ENCODE measurements around the gene OR10K2.
"Not testable (repeated sequence)": the region's sequence is repeated elsewhere in the genome, so short reads cannot be mapped to it uniquely, and the experiment has no call there.

The OR10K2 gene, protein sequence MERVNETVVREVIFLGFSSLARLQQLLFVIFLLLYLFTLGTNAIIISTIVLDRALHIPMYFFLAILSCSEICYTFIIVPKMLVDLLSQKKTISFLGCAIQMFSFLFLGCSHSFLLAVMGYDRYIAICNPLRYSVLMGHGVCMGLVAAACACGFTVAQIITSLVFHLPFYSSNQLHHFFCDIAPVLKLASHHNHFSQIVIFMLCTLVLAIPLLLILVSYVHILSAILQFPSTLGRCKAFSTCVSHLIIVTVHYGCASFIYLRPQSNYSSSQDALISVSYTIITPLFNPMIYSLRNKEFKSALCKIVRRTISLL

DNA sequence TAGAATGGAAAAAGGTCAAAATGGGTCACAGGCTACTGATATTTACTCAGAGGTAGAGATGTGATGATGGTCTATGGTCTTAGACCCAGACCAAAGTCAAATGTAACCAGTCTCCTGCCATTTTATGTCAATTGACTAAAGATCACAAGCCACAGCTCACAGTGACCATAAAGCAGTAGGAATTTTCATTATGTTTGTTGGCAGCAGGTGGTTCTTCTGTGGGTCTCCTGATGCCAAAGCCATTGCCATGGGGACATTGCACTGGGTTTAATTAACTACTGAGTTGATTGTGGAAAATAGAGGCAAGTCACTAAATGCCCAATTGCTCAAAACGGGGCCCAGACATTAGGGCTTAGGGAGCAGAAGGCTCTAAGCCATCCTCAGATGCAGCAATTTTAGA is at the start of gene OR10K2:
OR10K2 (minus strand) TSS at position 101 of the 400 bp plus-strand sequence. CDS start 5,371 bp downstream, outside the sequence.
- FAIRE-seq: no peak
- no peak for DNase-seq (ENCODE audit: insufficient read length, low spot score)

DNA sequence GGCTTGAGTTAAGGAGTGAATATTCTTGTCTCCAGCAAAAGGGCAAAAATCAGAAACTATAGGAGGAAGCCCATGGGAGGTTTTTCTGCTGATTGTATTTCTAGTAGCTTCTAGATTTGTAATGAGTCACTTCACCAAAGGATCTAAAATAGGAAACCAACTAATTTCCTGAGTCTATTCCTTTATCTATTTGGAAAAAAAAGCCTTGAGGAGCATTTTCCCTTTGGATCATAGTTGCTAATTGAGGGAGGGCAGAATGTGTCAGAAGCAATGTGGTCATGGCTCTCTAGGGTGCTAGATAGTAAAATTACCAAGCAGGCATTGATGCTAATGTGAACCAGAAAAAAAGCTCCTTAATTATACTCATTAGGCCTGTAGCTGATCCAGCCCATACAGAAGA is 45.9 kb upstream of the OR10K2 start, which contains the start of gene OR10R2:
OR10R2 (plus strand) TSS at position 301 of the 400 bp plus-strand sequence. CDS start 106 bp downstream, outside the sequence.
- FAIRE-seq (no peak), DNase-seq (ENCODE audit: insufficient read length, low spot score) (no peak)

DNA sequence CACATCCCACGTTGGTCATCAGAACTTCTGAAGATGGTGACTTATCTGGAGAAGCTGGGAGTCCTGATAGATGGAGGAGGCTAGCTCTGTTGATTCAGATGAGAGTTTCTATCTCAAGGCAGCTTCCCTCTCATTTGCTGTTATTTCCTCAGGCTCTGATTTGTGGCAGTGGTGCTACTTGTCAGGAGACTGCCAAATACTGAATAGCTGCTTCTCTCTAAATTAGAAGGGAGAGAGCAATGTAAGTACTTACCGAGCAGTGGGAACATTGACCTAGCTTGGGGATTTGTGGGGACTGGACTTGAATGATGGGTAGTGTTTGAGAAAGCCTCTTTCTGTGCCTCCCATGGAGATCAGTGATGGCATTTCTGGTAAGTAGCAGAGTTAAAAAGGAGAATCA is 35.5 kb upstream of the OR10K2 start, which contains the start of gene OR10K1:
OR10K1 (plus strand) TSS at position 301 of the 400 bp plus-strand sequence. CDS start 3,728 bp downstream, outside the sequence.
- DNase-seq (ENCODE audit: insufficient read length, low spot score) (no peak), FAIRE-seq (no peak)

DNA sequence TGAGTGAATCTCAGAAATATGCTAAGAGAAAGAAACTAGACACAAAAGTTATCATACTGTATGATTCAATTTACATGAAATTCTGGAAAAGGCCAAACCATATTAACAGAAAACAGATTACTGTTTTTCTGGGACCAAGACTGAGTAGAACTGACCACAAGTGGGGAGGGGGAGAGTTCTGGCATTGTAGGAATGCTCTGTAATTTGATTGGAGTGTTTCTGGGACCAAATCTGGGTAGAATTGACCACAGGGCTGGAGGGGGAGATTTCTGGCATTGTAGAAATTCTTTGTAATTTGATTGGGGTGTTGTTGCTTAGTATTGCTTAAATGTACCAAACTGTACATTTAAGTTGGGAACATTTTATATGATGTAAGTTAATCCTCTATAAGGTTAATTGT is 32.2 kb upstream of the OR10K2 start:
- DNase-seq (ENCODE audit: insufficient read length, low spot score) (no peak), FAIRE-seq (no peak)

DNA sequence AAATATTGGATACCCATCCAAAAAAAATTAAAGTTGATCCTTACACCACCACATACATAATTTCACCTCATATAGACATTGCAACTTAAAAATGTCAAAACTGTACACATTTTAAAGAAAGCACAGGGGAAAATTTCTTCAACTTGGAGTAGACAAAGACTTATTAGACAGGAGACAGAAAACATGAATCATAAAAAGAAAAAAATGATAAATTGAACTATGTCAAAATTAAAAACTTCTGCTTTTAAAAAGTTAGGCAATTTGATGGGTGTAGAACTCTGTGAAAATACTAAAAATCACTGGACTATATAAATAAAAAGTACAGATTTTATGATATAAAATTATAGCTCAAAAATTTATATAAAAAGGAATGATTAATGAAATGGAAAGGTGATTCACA is 31.2 kb upstream of the OR10K2 start:
- DNase-seq (ENCODE audit: insufficient read length, low spot score) (no peak), FAIRE-seq (no peak)

DNA sequence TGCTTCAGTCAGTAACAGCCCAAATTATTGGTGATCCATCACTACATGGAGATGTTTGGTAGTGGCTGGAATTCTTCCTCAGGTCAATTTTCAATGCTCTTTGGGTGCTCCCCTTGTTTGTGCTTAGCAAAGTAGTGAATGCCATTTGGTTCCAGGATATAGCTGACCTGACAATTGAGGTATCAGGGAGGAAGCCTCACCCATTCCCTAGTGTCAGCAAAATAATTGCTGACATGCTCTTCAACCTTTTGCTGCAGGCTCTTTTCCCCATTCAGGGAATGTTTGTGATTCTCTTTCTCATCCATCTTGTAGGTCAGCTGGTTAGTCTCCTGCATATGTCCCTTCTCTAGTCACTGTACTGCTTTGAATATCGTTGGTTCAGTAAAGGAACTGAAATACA is 28.5 kb upstream of the OR10K2 start:
- no peak for DNase-seq (ENCODE audit: insufficient read length, low spot score)
- FAIRE-seq: no peak

DNA sequence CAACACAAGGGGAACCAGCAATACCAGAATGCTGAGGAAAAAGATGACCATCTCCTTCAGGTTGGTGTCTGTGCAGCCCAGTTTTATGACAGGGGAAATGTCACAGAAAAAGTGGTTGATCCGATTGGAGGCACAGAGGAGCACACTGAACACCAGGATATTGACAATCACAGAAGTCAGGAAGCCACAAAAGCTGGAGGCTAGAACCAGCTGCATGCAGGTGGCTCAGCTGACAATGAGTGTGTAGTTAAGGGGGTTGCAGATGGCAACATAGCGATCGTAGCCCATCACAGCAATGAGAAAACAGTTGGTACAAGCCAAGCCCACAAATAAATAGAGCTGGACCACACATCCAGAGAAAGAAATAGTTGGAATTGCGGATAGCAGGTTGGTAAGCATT is 19.3 kb upstream of the OR10K2 start:
- FAIRE-seq: no peak
- no peak for DNase-seq (ENCODE audit: insufficient read length, low spot score)

DNA sequence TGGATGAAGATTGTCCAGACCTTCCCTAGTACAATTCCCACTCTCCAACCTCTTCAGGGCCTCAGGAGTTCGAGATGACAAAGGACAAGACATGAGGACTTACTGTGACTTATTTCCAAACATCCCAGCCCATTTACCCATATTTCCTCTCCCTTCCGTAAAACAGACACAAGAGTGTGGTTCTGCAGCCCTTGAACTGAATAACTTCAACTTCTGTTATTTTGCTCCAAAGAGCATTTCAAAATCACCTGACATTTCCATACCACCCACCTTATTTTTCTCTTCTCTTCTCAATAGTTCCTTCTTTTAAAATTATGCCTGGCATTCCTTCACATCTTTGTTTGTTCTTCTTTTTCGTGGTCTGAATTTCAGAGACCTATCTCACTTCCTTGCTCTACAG is 8.7 kb upstream of the OR10K2 start:
- no peak for FAIRE-seq
- no peak for DNase-seq (ENCODE audit: insufficient read length, low spot score)

DNA sequence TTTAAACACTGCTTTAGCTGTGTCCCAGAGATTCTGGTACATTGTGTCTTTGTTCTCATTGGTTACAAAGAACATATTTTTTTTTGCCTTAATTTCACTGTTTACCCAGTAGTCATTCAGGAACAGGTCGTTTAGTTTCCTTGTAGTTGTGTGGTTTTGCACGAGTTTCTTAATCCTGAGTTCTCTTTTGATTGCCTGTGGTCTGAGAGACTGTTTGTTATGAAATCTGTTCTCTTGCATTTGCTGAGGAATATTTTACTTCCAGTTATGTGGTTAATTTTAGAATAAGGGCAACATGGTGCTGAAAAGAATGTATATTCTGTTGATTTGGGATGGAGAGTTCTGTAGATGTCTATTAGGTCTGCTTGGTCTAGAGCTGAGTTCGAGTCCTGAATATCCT is 4.1 kb upstream of the OR10K2 start:
- DNase-seq (ENCODE audit: insufficient read length, low spot score); FAIRE-seq: not testable (repeated sequence)

DNA sequence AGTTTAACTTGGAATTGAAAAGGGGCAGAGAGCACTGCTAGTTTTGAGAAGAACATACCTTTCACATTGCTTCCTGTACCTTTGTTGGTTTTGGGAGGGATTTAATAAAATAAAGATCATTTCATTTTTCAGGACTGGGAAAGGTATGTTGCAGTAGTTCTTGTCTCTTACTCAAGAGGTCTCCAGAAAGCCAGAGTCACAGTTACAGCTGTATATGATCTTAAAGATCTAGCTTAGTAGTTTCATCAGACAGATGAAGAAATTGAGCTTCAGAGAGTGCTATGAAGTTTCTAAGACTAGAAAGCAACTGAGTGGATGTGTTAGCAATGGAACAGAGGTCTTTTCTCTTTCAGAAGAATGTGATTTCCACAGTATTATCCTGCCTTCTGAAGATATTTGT is 1.0 kb downstream of the OR10K2 start:
- DNase-seq (ENCODE audit: insufficient read length, low spot score): no peak

DNA sequence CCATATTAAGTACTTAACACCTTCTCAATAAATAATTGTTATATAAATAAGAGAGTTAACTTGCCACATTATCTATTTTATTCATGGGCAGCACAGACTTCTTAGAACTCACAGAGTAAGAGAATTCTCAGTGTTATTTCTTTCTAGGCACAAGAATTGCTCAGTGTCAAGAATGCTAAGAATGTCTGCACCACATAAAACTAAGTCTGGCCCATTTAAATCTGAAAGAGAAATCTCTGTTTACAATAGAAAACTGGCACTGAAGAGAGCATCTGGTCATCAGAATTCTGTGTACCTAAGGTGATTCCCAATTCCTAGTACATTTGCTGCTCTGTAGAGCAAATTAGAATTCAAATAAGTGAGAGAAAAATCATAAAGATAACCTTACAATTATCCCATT is 3.8 kb downstream of the OR10K2 start:
- DNase-seq (ENCODE audit: insufficient read length, low spot score): no peak
- FAIRE-seq: no peak

More for the DNA sequence above, 1.0 kb downstream of the OR10K2 start:
- FAIRE-seq: no peak

DNA sequence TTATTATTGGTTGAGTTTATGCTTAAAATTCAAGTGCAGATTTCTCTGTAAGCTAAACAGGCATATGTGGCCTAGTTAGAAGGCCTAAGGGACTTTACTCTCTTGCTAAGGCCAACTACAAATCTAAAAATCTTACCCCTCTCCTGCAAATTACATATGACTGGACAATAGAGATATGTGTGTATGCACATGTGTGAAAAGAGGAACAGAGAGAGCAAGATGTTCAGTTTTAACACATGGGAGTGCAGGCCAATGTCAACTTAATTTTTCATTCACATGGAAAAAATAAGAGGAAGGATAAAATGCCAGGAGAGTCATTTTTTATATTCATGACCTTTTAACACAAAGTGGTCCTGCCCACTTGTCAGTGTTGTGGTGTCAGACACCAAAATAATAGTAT is 8.5 kb downstream of the OR10K2 start:
- DNase-seq (ENCODE audit: insufficient read length, low spot score): no peak

DNA sequence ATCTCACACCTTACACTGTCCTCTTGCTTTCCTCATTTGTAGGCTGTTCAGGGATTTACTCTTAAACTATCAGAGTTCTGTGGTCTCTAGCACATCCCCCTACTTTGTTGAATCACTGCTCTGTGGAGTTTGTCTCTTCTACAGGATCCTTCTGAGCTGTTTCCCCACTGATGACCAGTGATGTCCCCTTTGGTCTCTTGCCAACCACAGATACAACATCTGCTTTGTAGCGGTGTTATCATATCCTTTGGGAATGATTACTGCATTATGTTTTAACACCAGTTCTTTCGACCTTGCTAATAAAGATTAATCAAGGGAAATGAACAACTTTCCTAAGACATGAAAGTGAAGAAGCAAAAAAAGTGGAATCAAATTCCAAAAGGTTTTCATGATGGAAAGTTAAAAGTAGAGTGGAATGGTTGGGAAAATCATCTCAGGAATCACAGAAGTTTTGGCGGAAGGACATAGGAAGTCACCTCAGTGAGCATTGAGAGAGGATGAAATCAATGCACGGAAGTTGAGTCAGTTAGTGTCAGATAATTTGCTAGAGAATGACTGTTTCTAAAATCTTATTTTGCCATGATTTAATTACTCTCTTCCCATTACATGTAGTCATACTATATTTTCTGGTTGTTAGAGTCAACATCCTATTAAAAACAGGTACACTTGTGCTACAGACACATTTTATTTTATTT is 11.2 kb downstream of the OR10K2 start:
- no peak for FAIRE-seq
- DNase-seq (ENCODE audit: insufficient read length, low spot score): no peak

More for the DNA sequence above, 8.5 kb downstream of the OR10K2 start:
- no peak for FAIRE-seq

DNA sequence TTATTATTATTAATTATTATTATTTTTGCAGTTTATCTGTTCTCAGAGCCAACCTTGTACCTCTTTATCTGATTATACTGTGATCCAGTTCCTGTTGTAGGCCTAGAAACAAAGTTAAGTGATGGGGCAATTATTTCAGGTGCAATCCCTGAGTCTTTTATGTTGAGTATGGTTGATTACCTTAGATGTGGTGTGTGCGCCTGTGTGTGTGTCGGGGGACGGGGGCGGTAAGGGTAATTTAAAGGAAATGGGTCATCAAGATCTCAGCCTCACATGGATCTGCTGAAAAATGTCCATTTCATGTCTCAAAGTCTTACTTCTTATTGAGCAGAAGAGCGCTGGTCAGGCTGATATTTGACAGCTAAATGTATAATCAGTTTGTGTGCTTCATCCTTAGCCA is 18.9 kb downstream of the OR10K2 start:
- FAIRE-seq (no peak), DNase-seq (ENCODE audit: insufficient read length, low spot score) (no peak)

DNA sequence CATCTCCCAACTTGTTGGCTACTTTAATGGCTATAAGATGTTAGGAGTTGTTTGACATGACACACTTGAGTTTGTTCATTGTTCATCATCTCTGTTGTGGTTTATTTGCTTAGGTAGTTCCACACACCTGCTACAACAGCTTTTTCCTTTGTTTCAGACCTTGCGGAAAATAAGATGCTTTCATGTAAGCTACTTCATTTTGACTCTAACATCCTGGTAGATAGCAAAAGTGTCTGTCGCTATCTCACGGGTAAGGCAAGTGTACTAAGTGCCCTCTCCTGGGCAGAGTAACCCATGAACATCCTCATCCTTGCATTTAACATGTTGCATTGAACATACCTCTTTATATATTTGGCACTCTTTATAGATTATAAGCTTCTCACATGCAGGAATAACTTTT is 25.2 kb downstream of the OR10K2 start:
- FAIRE-seq: no peak
- no peak for DNase-seq (ENCODE audit: insufficient read length, low spot score)

DNA sequence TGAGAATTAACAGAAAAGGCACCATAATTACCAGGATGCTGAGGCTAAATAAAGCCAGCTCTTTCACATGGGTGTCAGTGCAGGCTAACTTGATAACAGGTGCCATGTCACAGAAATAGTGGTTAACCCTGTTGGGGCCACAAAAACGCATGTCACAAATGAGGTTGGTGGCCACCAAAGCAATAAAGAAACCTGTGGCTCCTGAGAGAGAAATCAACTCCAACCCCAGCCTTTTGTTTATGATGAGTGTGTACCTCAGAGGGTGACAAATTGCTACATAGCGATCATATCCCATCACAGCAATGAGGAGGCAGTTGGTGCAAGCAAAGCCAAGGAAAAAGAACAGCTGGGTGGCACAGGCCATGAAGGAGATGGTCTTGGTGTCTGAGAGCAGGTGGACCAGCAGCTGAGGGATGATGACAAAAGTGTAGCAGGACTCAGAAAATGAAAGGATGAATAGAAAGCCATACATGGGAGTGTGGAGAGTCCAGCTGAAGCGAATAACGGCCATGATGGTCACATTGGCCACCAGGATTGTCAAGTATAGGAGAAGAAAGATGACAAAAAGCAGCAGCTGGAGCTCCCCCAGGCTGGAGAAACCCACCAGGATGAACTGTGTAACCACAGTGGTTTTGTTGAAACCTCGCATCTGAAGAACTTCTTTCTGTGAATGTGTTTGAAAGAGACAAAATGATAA is 27.1 kb downstream of the OR10K2 start, which contains the start of gene OR10T2:
OR10T2 (minus strand) TSS at position 649 of the 697 bp plus-strand sequence; CDS start at position 649, 0 bp downstream.
- DNase-seq (ENCODE audit: insufficient read length, low spot score) (no peak), FAIRE-seq (no peak)

DNA sequence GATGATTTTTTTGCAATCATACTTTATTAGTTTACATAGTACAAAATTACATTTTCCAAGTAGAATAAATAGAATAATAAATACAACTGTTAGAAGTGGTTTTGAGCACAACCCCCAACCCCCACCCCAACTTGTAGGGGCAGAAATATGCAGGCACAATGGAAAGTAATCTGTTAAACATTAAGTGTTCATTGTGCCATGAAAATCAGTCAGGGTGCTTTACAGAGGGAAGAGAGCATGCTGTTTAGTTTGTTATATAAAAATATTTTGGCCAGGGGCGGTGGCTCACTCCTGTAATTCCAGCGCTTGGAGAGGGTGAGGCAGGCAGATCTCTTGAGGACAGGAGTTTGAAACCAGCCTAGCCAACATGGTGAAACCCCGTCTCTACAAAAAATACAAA is 29.4 kb downstream of the OR10K2 start:
- FAIRE-seq (no peak), DNase-seq (ENCODE audit: insufficient read length, low spot score) (no peak)

DNA sequence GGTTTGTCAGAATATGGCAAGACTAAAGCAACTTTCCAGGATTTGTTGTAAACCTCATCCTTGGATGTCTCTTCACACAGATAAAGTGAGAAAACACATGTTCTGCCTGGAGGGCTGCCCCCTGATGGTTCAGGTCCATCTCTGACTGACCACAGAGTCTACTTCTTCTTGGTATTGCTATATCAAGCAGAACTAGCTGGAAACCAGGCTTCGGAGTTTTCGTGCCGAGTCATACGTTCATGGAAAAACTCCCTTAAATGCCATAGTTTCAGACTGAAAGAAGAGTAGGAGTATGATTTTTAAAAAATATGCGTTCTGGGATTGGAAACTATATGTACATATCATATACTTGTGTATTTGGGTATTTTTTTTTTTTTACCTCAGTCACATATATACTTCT is 32.6 kb downstream of the OR10K2 start:
- no peak for DNase-seq (ENCODE audit: insufficient read length, low spot score)
- FAIRE-seq: no peak

DNA sequence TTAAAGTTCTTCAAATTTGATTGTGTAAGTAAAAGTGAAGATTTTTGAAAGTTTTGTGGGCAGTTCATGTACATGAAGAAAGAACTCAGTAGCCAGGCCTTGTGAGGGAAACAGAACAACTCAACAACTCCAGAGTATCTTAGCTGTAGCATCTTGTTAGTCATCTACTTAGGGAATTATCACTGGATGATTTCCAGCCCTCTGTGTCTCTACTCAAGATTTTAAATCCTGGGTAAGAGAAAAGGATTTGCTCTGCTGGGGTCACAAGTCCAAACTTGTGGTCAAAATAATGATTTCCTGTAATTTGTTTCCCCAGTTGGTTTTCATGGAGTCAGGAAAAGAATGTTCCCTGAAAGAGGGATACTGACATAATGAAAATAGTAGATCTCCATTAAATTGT is 34.9 kb downstream of the OR10K2 start:
- FAIRE-seq: no peak

DNA sequence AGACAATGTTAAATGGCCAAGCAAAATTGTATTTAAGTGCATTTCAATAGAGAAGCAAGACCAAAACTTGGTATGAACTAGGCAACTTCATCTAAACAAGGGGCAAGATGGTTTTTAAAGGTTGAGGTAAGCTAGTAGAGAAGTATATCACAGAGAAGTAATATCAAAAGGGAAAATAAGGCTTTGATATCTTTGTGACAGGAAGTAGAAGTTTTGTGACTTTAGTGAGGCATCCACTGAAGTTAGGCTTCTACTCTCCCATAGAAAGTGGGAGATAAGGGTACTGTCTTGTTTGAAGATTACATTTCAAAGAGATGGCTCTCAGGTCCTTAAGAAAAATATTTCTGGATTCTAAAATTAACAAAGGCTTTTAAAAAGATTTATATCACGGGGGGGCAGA is 35.7 kb downstream of the OR10K2 start:
- DNase-seq (ENCODE audit: insufficient read length, low spot score): no peak
- no peak for FAIRE-seq

More for the DNA sequence above, 34.9 kb downstream of the OR10K2 start:
- no peak for DNase-seq (ENCODE audit: insufficient read length, low spot score)

DNA sequence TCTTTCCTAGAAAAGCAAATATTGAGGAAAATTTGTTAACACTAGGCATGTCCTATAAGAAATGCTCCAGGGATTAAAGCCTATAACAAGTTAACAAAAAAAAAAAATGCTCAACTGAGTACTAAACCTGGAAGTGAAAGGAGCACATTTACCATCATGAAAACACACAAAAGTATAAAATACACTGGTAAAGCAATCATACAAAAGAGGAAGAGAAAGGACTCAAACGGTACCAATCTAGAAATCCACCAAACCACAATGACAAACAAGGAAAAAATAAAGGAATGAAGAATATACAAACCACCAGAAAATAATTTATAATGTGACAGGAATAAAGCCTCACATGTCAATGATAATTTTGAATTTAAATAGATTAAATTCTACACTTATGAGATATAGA is 51.2 kb downstream of the OR10K2 start:
- FAIRE-seq: no peak
- no peak for DNase-seq (ENCODE audit: insufficient read length, low spot score)

All from GM19239 (cell line).